Osteocyte (in vitro differentiated cells): ENCODE data around the gene NLGN1. TPM values are rescaled to one million over a fixed set of nuclear protein-coding genes. Genes with fewer than 3 reads are reported as not detected.

ENCODE experiments used
- DNase-seq: peaks from one replicate; pipeline ENCODE4 v3.0.0; 2021; ENCODE audit warnings: mixed read lengths; ENCODE audit not compliant: unreplicated experiment; ENCODE audit errors: extremely low spot score
- H3K27ac Mint-ChIP-seq: one replicate; pipeline ENCODE4 v1.8.0; 2021; ENCODE audit warnings: mild to moderate bottlenecking, mixed read lengths; ENCODE audit not compliant: unreplicated experiment
- H3K27me3 Mint-ChIP-seq: one replicate; pipeline ENCODE4 v1.8.0; 2021; ENCODE audit warnings: mixed read lengths; ENCODE audit not compliant: unreplicated experiment
- H3K36me3 Mint-ChIP-seq: one replicate; pipeline ENCODE4 v1.8.0; 2021; ENCODE audit warnings: mixed read lengths; ENCODE audit not compliant: unreplicated experiment
- H3K4me1 Mint-ChIP-seq: one replicate; pipeline ENCODE4 v1.8.0; 2021; ENCODE audit warnings: mixed read lengths; ENCODE audit not compliant: unreplicated experiment
- H3K4me3 Mint-ChIP-seq: one replicate; pipeline ENCODE4 v1.8.0; 2021; ENCODE audit warnings: mild to moderate bottlenecking, moderate library complexity, mixed read lengths; ENCODE audit not compliant: unreplicated experiment
- H3K9me3 Mint-ChIP-seq: one replicate; pipeline ENCODE4 v1.8.0; 2021; ENCODE audit warnings: mixed read lengths; ENCODE audit not compliant: unreplicated experiment
- CTCF ChIP-seq: fragments of 200-600 bp; sonication (generic); IDR thresholded peaks from 2 replicates; pipeline ENCODE4 v1.5.0; 2021; ENCODE audit warnings: antibody characterized with exemption, mild to moderate bottlenecking, moderate library complexity
- total RNA-seq: library from RNA; stranded (reverse); gene quantifications from 2 replicates; pipeline ENCODE4 v1.2.1, GENCODE V29; 2021

The NLGN1 gene
- total RNA-seq, 1 donor from 2014 or later: 3.9 TPM

DNA sequence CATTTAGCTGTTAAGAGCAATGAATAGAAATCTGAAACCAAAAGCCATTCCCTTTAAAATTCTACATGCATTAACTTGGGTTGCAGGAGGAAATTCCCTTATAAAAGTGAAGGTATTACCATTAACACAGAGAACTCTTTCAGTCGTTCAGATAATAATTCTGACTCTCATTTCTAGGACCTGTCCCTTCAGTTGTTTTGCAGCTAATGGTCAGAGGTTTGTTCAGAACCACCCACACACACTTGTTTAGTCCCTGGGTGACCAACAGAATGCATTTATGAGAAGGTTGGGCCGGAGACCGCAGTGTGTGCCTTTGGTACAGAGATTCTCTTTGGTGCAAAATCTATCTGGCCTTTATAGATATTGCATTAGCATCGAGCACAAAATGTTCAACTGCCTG lies 492.5 kb downstream of the NLGN1 start:
- Mint-ChIP-seq H3K27me3 (no peaks in the 10 kb centered on the region), H3K4me1 (peaks cover 2% of the 10 kb centered on the region), H3K4me3 (no peak overlapping the region), H3K36me3 (no peaks in the 10 kb centered on the region), H3K9me3 (no peaks in the 10 kb centered on the region), H3K27ac (no peak overlapping the region)
- no peak for TF ChIP-seq CTCF
- no peak for DNase-seq

- H3K27ac Mint-ChIP-seq: no peak overlapping the region
- no peaks in the 10 kb centered on the region for H3K9me3 Mint-ChIP-seq
Observed at GRCh38 chr3:173891272-173892100, 493.9 kb downstream of the NLGN1 start.

GRCh38 chr3:173892547-173892946 lies 495.0 kb downstream of the NLGN1 start:
- Mint-ChIP-seq H3K4me1 (peaks cover 2% of the 10 kb centered on the region), H3K4me3 (no peak overlapping the region), H3K27ac (no peak overlapping the region), H3K36me3 (no peaks in the 10 kb centered on the region), H3K27me3 (no peaks in the 10 kb centered on the region), H3K9me3 (no peaks in the 10 kb centered on the region)
- DNase-seq: no peak
- TF ChIP-seq CTCF: no peak

More at GRCh38 chr3:173891272-173892100, 493.9 kb downstream of the NLGN1 start:
- DNase-seq: no peak
- no peaks in the 10 kb centered on the region for H3K36me3 Mint-ChIP-seq
- no peak for TF ChIP-seq CTCF
- H3K4me3 Mint-ChIP-seq: no peak overlapping the region
- H3K4me1 Mint-ChIP-seq: peaks cover 2% of the 10 kb centered on the region
- no peaks in the 10 kb centered on the region for H3K27me3 Mint-ChIP-seq

GRCh38 chr3:173893066-173893465 lies 495.5 kb downstream of the NLGN1 start:
- H3K9me3 Mint-ChIP-seq: no peaks in the 10 kb centered on the region
- DNase-seq: no peak
- no peak overlapping the region for H3K4me3 Mint-ChIP-seq
- H3K4me1 Mint-ChIP-seq: peaks cover 2% of the 10 kb centered on the region
- no peaks in the 10 kb centered on the region for H3K36me3 Mint-ChIP-seq
- no peak overlapping the region for H3K27ac Mint-ChIP-seq
- no peaks in the 10 kb centered on the region for H3K27me3 Mint-ChIP-seq
- no peak for TF ChIP-seq CTCF

DNA sequence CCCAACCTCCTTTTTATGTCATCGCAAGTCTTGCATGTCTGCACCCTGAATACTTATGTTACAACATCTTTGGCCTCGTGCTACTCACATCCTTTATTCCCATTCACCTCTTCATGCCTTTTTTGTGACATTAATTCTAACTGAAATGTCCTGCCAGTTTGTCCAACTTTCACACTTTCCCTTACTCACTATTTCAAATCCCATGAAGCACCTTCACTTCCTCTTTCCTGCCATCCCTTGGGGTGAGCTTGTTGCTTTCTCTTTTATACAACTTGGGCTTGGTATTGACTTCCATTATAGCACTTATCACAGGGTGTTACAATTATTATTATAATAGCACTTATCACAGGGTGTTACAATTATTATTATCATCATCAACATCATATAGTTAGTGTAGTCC lies 496.3 kb downstream of the NLGN1 start:
- H3K27ac Mint-ChIP-seq: no peak overlapping the region
- H3K4me1 Mint-ChIP-seq: peaks cover 2% of the 10 kb centered on the region
- H3K9me3 Mint-ChIP-seq: no peaks in the 10 kb centered on the region
- no peaks in the 10 kb centered on the region for H3K36me3 Mint-ChIP-seq
- H3K4me3 Mint-ChIP-seq: no peak overlapping the region
- H3K27me3 Mint-ChIP-seq: no peaks in the 10 kb centered on the region
- no peak for DNase-seq
- no peak for TF ChIP-seq CTCF
